GM18867 (cell line): ENCODE results near the gene PAPSS2.
"Not testable (repeated sequence)": the region's sequence is repeated elsewhere in the genome, so short reads cannot be mapped to it uniquely, and the experiment has no call there.

Experiments
- ATAC-seq: cut with Tn5 transposase; IDR thresholded peaks from one replicate; pipeline ENCODE4 v1.9.1; 2021; ENCODE audit warnings: mild to moderate bottlenecking, moderate library complexity; ENCODE audit not compliant: unreplicated experiment

The PAPSS2 gene

GRCh38 chr10:87742992-87743610 is 83.4 kb downstream of the PAPSS2 start:
- ATAC-seq = not testable (repeated sequence)

- ATAC-seq = no peak
These were observed 84.9 kb downstream of the PAPSS2 start for GRCh38 chr10:87744606-87745005.

- ATAC-seq = no peak
These were observed 87.2 kb downstream of the PAPSS2 start for GRCh38 chr10:87746911-87747310.

GRCh38 chr10:87748244-87748643 is 88.6 kb downstream of the PAPSS2 start:
- not testable (repeated sequence) for ATAC-seq

GRCh38 chr10:87750001-87750671 is 90.5 kb downstream of the PAPSS2 start:
- ATAC-seq = no peak

- ATAC-seq = no peak
These were observed 91.1 kb downstream of the PAPSS2 start for GRCh38 chr10:87750817-87751216.

GRCh38 chr10:87751274-87751673 is 91.6 kb downstream of the PAPSS2 start:
- ATAC-seq = no peak

GRCh38 chr10:87752566-87752965 is 92.9 kb downstream of the PAPSS2 start:
- ATAC-seq = no peak

GRCh38 chr10:87753995-87754866 is 94.6 kb downstream of the PAPSS2 start:
- no peak for ATAC-seq

GRCh38 chr10:87757685-87758084 is 98.0 kb downstream of the PAPSS2 start:
- ATAC-seq = no peak

GRCh38 chr10:87759551-87759950 is 99.9 kb downstream of the PAPSS2 start:
- no peak for ATAC-seq

GRCh38 chr10:87760195-87760905 is 100.7 kb downstream of the PAPSS2 start:
- ATAC-seq = no peak

GRCh38 chr10:87761153-87761552 is 101.5 kb downstream of the PAPSS2 start:
- ATAC-seq = no peak

- ATAC-seq = peak; percentile 55
These were observed 102.2 kb downstream of the PAPSS2 start for GRCh38 chr10:87761892-87762291.

- no peak for ATAC-seq
These were observed 103.6 kb downstream of the PAPSS2 start for GRCh38 chr10:87763086-87763861.

- no peak for ATAC-seq
These were observed 104.6 kb downstream of the PAPSS2 start for GRCh38 chr10:87764072-87764934.

- ATAC-seq = no peak
These were observed 106.1 kb downstream of the PAPSS2 start for GRCh38 chr10:87765666-87766376.

- ATAC-seq = no peak
These were observed 107.6 kb downstream of the PAPSS2 start for GRCh38 chr10:87767253-87767652.
